Measurements from ENCODE around the gene ATAD2B. TPM values are rescaled to one million over a fixed set of nuclear protein-coding genes. Genes with fewer than 3 reads are reported as not detected.

ATAD2B gene
- total RNA-seq, 1 donor from 2014 or later: 8.1 TPM

DNA sequence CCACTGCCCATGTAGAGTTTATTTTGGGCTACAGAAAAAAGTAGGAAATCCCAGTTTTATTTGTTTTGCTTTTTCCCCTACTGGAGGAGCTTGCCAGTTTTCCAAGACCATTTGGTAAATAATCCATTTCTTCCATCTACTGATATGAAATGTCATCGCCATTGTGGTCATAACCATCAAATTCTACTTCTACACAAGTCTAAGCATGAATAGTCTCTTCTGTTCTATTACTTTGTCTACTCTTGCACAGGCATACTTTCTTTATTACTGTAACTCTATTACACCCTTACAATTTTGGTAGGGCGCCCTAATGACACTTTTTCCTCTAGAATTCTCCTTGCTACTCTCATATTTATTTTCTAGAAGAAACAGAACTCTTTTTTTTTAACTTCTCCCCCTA lies 120.7 kb downstream of the ATAD2B start:
- Histone ChIP-seq H3K36me3 (ENCODE audit: control insufficient read depth, insufficient read depth, low read length) (no peaks in the 10 kb centered on the region), H3K4me3 (ENCODE audit: low read depth, low read length) (no peak overlapping the region), H3K27me3 (ENCODE audit: control insufficient read depth, insufficient read depth, low read length) (no peaks in the 10 kb centered on the region)
- TF ChIP-seq, protein P1, sequence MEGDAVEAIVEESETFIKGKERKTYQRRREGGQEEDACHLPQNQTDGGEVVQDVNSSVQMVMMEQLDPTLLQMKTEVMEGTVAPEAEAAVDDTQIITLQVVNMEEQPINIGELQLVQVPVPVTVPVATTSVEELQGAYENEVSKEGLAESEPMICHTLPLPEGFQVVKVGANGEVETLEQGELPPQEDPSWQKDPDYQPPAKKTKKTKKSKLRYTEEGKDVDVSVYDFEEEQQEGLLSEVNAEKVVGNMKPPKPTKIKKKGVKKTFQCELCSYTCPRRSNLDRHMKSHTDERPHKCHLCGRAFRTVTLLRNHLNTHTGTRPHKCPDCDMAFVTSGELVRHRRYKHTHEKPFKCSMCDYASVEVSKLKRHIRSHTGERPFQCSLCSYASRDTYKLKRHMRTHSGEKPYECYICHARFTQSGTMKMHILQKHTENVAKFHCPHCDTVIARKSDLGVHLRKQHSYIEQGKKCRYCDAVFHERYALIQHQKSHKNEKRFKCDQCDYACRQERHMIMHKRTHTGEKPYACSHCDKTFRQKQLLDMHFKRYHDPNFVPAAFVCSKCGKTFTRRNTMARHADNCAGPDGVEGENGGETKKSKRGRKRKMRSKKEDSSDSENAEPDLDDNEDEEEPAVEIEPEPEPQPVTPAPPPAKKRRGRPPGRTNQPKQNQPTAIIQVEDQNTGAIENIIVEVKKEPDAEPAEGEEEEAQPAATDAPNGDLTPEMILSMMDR (IDR thresholded peaks at IDR 0.05; ENCODE audit: insufficient read depth, low read length, poor library complexity, severe bottlenecking): no peak
- DNase-seq (ENCODE audit: low read depth): no peak

DNA sequence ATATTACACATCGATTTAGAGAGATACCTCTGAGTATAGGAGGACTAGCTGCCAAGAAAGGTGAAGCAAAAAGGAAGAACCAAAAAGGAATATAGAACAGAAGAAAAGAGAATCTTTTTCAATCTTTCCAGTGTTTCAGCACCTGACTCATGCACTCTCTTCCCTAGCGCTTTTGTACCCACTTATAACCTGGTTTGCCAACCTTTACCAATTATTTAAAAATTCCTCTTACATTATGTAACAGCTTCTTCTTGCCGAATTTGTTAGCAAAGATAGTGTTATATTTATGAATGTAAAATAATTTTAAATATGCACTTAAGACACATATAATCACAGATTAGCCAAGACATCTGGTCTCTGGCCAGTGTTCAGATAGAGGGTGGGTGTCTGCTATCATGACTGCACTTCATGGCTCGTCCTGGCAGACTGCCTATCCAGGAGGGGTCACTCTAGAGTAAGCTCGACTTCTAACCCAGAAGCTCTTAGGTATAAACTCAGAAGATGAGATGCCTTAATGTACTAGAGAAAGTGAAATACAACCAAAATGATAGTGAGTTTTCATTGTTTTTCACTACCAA lies 122.9 kb downstream of the ATAD2B start:
- H3K4me3 ChIP-seq (ENCODE audit: low read depth, low read length): no peak overlapping the region
- no peaks in the 10 kb centered on the region for H3K27me3 ChIP-seq (ENCODE audit: control insufficient read depth, insufficient read depth, low read length)
- TF ChIP-seq, protein P1 (IDR thresholded peaks at IDR 0.05; ENCODE audit: insufficient read depth, low read length, poor library complexity, severe bottlenecking): peak; percentile 23
- no peaks in the 10 kb centered on the region for H3K36me3 ChIP-seq (ENCODE audit: control insufficient read depth, insufficient read depth, low read length)
- no peak for DNase-seq (ENCODE audit: low read depth)

DNA sequence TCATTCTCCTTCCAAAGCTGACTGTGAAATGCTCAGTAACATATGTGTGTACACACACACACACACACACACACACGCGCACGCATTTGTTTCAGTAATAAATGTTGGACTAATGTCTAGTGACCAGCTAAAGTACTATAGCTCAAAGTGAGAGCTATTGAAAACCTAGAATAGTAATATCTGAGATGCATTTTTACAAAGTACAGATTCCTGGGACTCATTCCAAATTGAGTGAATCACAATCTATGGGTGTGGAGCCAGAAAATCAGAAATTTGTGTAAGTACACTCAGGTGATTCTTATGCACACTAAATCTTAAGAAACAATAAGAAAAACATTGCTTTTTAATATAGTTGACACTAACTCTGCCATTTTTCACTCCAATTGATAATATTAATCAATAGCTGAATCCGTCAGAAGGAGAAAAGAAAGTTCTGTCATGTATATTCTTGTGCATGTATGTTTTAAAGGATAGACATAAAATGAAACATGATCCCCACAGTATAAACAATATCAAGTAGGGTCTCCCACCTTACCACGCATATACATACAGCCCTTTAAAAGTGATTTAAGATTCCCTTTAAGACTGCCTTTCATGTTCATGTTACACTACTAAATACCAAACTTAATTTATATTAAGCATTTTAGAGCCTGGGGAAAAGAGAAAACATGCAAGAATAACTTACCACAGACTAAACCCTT lies 123.5 kb downstream of the ATAD2B start:
- TF ChIP-seq, protein P1 (IDR thresholded peaks at IDR 0.05; ENCODE audit: insufficient read depth, low read length, poor library complexity, severe bottlenecking): no peak
- Histone ChIP-seq H3K36me3 (ENCODE audit: control insufficient read depth, insufficient read depth, low read length) (no peaks in the 10 kb centered on the region), H3K4me3 (ENCODE audit: low read depth, low read length) (no peak overlapping the region), H3K27me3 (ENCODE audit: control insufficient read depth, insufficient read depth, low read length) (no peaks in the 10 kb centered on the region)
- no peak for DNase-seq (ENCODE audit: low read depth)

DNA sequence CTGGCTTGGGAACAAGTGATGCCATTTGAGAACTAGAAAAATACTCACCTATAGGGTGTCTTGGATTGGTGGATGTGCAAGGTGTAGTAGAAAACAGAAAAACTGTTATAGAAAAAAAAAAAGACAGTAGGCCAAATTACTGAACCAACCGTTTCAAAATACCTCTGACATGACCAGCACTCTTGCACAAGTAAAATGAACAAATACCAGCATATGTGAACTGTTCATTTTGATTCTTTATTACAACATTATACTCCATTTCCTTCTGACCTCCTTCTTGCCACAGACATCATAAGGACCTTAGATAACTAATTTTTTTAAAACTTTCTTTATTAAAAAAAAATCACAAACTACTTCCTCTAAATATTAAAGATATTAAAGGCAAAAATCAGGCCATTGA lies 125.5 kb downstream of the ATAD2B start:
- TF ChIP-seq, protein P1 (IDR thresholded peaks at IDR 0.05; ENCODE audit: insufficient read depth, low read length, poor library complexity, severe bottlenecking): no peak
- DNase-seq (ENCODE audit: low read depth): no peak
- Histone ChIP-seq H3K4me3 (ENCODE audit: low read depth, low read length) (no peak overlapping the region), H3K36me3 (ENCODE audit: control insufficient read depth, insufficient read depth, low read length) (no peaks in the 10 kb centered on the region), H3K27me3 (ENCODE audit: control insufficient read depth, insufficient read depth, low read length) (no peaks in the 10 kb centered on the region)

DNA sequence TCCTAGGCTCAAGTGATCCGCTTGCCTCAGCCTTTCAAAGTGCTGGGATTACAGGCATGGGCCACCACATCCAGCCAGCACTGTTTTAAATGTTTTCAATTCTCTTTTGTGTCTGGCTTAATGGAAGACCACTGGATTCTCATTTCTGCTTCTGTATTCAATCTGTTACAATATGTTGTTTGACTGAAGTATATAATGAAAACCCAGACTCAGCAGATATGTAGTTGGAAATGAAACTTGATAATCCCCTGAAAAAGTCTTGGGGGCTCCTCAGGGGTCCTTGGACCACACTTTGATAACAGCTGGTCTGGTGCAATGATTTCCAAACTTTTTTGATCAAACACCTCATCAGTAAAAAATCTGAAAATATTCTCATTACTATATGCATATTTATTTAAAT lies 132.7 kb downstream of the ATAD2B start:
- TF ChIP-seq, protein P1 (IDR thresholded peaks at IDR 0.05; ENCODE audit: insufficient read depth, low read length, poor library complexity, severe bottlenecking): no peak
- no peak for DNase-seq (ENCODE audit: low read depth)
- no peaks in the 10 kb centered on the region for H3K27me3 ChIP-seq (ENCODE audit: control insufficient read depth, insufficient read depth, low read length)
- H3K36me3 ChIP-seq (ENCODE audit: control insufficient read depth, insufficient read depth, low read length): no peaks in the 10 kb centered on the region
- H3K4me3 ChIP-seq (ENCODE audit: low read depth, low read length): no peak overlapping the region

DNA sequence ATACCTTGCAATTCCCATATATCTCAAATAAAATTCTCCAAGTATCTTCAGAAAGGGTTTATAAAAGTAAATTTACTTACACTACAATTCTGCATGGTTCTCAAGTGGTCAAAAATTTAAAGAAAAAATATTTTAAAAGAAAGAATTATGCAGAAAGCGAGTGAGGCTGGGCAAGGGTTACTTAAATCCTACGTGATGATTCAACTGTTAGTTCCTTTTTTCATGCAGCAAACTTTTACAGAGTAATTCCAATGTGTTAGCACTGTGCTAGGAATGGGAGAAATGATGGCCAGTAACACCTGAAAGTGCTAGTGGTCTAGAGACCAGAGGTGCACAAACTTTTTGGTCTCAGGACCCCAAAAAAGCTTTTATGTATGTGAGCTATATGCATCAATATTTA lies 133.4 kb downstream of the ATAD2B start:
- Histone ChIP-seq H3K4me3 (ENCODE audit: low read depth, low read length) (no peak overlapping the region), H3K27me3 (ENCODE audit: control insufficient read depth, insufficient read depth, low read length) (no peaks in the 10 kb centered on the region), H3K36me3 (ENCODE audit: control insufficient read depth, insufficient read depth, low read length) (no peaks in the 10 kb centered on the region)
- no peak for DNase-seq (ENCODE audit: low read depth)
- TF ChIP-seq, protein P1 (IDR thresholded peaks at IDR 0.05; ENCODE audit: insufficient read depth, low read length, poor library complexity, severe bottlenecking): no peak

All from kidney epithelial cell (primary cell).